ENCODE data around the gene DPH2. TPM values are rescaled to one million over a fixed set of nuclear protein-coding genes. Genes with fewer than 3 reads are reported as not detected.

The DPH2 gene
- polyA plus RNA-seq, 1 of the 3 experiments (the other 2 are of a cell fraction), result 76.9 TPM

DNA sequence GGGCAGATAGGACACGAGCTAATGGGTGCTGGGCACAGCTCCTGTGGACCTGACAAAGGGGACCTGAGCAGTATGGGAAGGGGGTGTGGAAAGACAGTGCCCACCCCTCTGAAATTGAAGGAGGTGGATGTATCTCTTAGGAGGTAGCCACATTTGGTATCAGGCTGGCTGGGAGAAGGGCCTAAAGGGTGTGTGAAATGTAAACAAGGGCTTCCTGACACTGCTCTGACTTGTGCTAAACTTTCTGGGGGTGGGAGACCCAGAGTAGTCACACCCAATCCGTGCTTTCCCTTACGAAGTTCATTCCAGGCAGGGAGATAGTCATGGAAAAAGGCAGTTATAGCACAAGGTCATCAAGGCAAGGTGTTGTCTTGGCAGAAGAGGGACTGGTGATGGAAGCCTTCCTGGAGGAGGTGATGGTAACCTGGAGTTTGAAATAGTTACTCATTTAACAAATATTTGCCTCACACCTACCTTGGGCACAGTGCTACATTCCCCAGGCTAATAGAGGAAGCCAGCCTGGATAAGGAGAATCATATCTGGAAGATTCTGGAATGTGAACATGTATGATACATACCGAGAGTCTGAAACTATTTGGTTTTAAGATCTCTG, 16.3 kb downstream of the DPH2 start (continued):
- no peak for TF ChIP-seq RFX5 (IDR thresholded peaks at IDR 0.05; ENCODE audit: low read length)
- TF ChIP-seq RXRA (IDR thresholded peaks at IDR 0.05; ENCODE audit: borderline replicate concordance, low read depth), result no peak

DNA sequence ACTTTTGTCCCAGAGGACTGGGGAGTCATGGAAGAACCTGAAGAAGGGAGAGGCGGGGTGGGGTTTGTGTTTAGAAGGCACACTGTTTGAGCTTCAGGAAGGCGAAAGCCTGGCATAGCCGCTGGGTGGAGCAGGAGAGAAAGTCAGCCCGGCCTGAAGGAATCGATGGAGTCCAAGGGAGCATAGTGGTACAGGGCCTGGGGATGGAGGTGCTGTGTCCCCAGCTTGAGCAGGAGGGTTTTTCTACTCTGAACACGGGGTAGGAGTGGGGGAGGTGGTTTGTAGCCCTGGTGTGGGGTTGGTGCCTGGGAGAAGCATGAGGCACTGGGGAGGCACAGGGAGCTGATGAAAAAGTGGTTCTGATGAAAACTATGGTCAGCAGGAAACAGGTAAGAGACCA, 16.9 kb downstream of the DPH2 start:
- POLR2A ChIA-PET, result no interaction called here
- CTCF ChIA-PET, result interaction anchor here (1.0 to 1.5 kb wide), 2 partner anchors 52 to 54 kb away, joined by 3 read pairs; no protein-coding TSS in a partner anchor
- Histone ChIP-seq H3K4me2 (no peak overlapping the region), H2AFZ (ENCODE audit: low read depth) (no peak overlapping the region), H3K9me2 (no peaks in the 10 kb centered on the region), H3K4me3 (ENCODE audit: low read depth in 2 of 2, low read length in 1 of 2) (no peak overlapping the region), H3K4me1 (ENCODE audit: control insufficient read depth in 1 of 2, insufficient read depth in 2 of 2, low read depth in 1 of 2, low read length in 1 of 2) (peaks cover 8 to 10% of the 10 kb centered on the region in 2 experiments; a peak in 3 of 4 replicates), H3K36me3 (replicated peaks in 1 of 2; ENCODE audit: control insufficient read depth in 1 of 2, insufficient read depth in 2 of 2, low read length in 1 of 2) (peaks cover 4 to 18% of the 10 kb centered on the region in 2 experiments), H3K9ac (no peak overlapping the region), H3K9me3 (no peaks in the 10 kb centered on the region), H3K79me2 (ENCODE audit: insufficient read depth) (peaks cover 13% of the 10 kb centered on the region; the same call in 1 of the 2 replicates), H3F3A (replicated peaks; ENCODE audit: insufficient read depth) (peaks cover 4% of the 10 kb centered on the region), H4K20me1 (ENCODE audit: insufficient read depth) (peaks cover 5% of the 10 kb centered on the region), H3K27me3 (ENCODE audit: insufficient read depth) (no peaks in the 10 kb centered on the region), H3K27ac (ENCODE audit: low read depth in 2 of 2, low read length in 1 of 2) (no peak overlapping the region)
- 94% methylated on average over 6 of the region's 6 CpGs for WGBS (ENCODE audit: low lambda C conversion rate)
- no peak for TF ChIP-seq NRF1 (IDR thresholded peaks at IDR 0.05; ENCODE audit: low read depth, low read length)
- no peak for TF ChIP-seq EP300 (IDR thresholded peaks at IDR 0.05; ENCODE audit: borderline replicate concordance in 1 of 2, low read depth in 1 of 2, low read length in 1 of 2)
- TF ChIP-seq FOXJ3 (CRISPR knock-in tag; IDR thresholded peaks at IDR 0.05), result no peak
- no peak for TF ChIP-seq POLR2AphosphoS5 (IDR thresholded peaks at IDR 0.05; ENCODE audit: low read depth, low read length)
- TF ChIP-seq, protein P1, sequence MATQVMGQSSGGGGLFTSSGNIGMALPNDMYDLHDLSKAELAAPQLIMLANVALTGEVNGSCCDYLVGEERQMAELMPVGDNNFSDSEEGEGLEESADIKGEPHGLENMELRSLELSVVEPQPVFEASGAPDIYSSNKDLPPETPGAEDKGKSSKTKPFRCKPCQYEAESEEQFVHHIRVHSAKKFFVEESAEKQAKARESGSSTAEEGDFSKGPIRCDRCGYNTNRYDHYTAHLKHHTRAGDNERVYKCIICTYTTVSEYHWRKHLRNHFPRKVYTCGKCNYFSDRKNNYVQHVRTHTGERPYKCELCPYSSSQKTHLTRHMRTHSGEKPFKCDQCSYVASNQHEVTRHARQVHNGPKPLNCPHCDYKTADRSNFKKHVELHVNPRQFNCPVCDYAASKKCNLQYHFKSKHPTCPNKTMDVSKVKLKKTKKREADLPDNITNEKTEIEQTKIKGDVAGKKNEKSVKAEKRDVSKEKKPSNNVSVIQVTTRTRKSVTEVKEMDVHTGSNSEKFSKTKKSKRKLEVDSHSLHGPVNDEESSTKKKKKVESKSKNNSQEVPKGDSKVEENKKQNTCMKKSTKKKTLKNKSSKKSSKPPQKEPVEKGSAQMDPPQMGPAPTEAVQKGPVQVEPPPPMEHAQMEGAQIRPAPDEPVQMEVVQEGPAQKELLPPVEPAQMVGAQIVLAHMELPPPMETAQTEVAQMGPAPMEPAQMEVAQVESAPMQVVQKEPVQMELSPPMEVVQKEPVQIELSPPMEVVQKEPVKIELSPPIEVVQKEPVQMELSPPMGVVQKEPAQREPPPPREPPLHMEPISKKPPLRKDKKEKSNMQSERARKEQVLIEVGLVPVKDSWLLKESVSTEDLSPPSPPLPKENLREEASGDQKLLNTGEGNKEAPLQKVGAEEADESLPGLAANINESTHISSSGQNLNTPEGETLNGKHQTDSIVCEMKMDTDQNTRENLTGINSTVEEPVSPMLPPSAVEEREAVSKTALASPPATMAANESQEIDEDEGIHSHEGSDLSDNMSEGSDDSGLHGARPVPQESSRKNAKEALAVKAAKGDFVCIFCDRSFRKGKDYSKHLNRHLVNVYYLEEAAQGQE (IDR thresholded peaks at IDR 0.05; ENCODE audit: low read depth, low read length), result no peak
- TF ChIP-seq FOXM1 (IDR thresholded peaks at IDR 0.05; ENCODE audit: low read depth), result no peak
- no peak for TF ChIP-seq MEF2A (IDR thresholded peaks at IDR 0.05; ENCODE audit: borderline replicate concordance, low read depth)
- no peak for TF ChIP-seq JUND (IDR thresholded peaks at IDR 0.05)
- TF ChIP-seq YY1 (IDR thresholded peaks at IDR 0.05; ENCODE audit: low read depth), result no peak
- no peak for TF ChIP-seq TCF12 (IDR thresholded peaks at IDR 0.05)
- TF ChIP-seq TAF1 (IDR thresholded peaks at IDR 0.05; ENCODE audit: borderline replicate concordance, low read depth, low read length), result no peak
- TF ChIP-seq TEAD4 (IDR thresholded peaks at IDR 0.05; ENCODE audit: borderline replicate concordance, insufficient read depth), result no peak
- TF ChIP-seq, protein P2, sequence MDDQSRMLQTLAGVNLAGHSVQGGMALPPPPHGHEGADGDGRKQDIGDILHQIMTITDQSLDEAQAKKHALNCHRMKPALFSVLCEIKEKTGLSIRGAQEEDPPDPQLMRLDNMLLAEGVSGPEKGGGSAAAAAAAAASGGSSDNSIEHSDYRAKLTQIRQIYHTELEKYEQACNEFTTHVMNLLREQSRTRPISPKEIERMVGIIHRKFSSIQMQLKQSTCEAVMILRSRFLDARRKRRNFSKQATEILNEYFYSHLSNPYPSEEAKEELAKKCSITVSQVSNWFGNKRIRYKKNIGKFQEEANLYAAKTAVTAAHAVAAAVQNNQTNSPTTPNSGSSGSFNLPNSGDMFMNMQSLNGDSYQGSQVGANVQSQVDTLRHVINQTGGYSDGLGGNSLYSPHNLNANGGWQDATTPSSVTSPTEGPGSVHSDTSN (IDR thresholded peaks at IDR 0.05), result no peak
- TF ChIP-seq CHD2 (IDR thresholded peaks at IDR 0.05; ENCODE audit: low read length, partially characterized antibody), result no peak
- no peak for TF ChIP-seq NFIC (IDR thresholded peaks at IDR 0.05; ENCODE audit: borderline replicate concordance)
- TF ChIP-seq SIN3A (IDR thresholded peaks at IDR 0.05; ENCODE audit: borderline replicate concordance, low read depth, low read length), result no peak
- TF ChIP-seq ELF1 (IDR thresholded peaks at IDR 0.05), result no peak
- TF ChIP-seq RXRA (IDR thresholded peaks at IDR 0.05; ENCODE audit: borderline replicate concordance, low read depth), result no peak
- no peak for DNase-seq

Data from SK-N-SH (cell line).